DND-41 (cell line): ENCODE results near the gene SLC44A3.

Experiments
- CTCF ChIP-seq: IDR thresholded peaks from 2 replicates; pipeline ENCODE4 v1.5.1; 2012; ENCODE audit warnings: borderline replicate concordance, low read length, moderate library complexity, mild to moderate bottlenecking; ENCODE audit not compliant: poor library complexity, severe bottlenecking; ENCODE audit errors: extremely low read depth
- EZH2 ChIP-seq: IDR thresholded peaks from 3 replicates; pipeline ENCODE4 v1.6.1; 2012; ENCODE audit warnings: borderline replicate concordance, low read depth, mild to moderate bottlenecking, moderate library complexity, low read length, inconsistent platforms; ENCODE audit not compliant: severe bottlenecking

DNA sequence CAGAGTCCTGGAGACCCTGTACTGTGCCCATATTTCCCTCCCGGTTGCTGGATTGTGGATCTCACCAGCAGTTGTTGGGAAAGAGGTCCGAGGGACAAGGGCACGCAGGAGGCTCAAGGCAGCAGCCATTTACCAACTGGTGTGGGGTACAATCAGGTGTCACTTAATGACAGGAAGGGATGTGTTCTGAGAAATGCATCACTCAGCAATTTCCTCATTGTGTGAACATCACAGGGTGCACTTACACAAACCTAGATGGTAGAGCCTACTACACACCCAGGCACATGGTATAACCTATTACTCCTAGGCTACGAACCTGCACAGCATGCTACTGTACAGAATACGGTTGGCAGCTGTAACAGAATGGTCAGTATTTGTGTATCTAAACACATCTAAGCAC, 20.7 kb downstream of the SLC44A3 start:
- no peak for TF ChIP-seq CTCF
- TF ChIP-seq EZH2: no peak
